PC-3 (cell line): Measurements from ENCODE around the gene RHOG.

ENCODE experiments used
- EZH2 ChIP-seq: fragments of 300-600 bp; sonication (generic); IDR thresholded peaks from one replicate; pipeline ENCODE4 v1.6.1; 2017; ENCODE audit warnings: antibody characterized with exemption, mild to moderate bottlenecking, low read length; ENCODE audit not compliant: unreplicated experiment
- EZH2phosphoT487 ChIP-seq: fragments of 300-600 bp; sonication (generic); IDR thresholded peaks from 2 replicates; pipeline ENCODE4 v1.6.1; 2018; ENCODE audit warnings: mild to moderate bottlenecking, antibody characterized with exemption, low read length, borderline replicate concordance
- TF ChIP-seq, protein P1 (sequence below): fragments of 300-600 bp; sonication (generic); conservative IDR thresholded peaks from 2 replicates; pipeline ENCODE4 v1.5.1; 2017; ENCODE audit warnings: antibody characterized with exemption, low read depth, mild to moderate bottlenecking, low read length

DNA sequence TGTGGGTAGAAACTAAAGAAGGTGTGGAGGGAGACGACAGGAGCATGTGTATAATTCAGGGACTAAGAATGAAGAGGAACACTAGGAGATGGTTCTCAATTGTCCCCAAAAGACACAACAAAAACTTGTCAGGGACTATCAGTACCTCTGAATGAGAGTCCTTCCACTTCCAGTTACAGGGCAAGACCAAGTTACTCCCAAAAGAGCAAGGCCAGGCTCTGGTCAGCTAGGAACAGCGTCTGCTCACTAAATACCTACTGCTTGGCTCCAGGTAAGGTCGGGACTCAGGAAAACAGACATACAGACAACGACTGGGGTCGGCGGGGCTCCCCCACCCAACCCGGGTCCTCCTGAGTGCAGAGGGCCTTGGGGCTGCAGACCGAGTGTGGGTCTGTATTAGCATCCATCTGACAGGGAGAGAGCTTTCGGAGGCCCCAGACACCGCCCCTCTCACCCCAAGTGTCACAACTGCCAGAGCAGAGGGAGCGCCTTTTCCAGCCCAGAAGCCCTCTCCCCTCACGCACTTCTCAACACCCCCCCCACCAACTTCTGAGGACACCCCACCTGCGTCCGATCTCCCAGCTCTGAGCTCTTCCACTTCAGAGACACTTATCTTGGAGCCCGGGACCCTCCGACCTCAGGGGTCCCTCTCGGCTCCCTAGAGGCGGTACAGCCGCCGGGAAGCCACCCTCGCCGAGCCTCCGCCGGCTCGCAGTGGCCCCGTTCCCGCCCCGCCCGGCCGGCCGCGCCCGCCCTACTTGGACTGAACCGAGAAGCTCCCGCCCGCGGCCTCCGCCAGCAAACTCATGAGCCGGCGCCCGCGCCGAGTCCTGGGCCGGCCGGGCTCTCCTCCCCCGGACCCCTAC, 522 bp downstream of the RHOG start:
- TF ChIP-seq, protein P1, sequence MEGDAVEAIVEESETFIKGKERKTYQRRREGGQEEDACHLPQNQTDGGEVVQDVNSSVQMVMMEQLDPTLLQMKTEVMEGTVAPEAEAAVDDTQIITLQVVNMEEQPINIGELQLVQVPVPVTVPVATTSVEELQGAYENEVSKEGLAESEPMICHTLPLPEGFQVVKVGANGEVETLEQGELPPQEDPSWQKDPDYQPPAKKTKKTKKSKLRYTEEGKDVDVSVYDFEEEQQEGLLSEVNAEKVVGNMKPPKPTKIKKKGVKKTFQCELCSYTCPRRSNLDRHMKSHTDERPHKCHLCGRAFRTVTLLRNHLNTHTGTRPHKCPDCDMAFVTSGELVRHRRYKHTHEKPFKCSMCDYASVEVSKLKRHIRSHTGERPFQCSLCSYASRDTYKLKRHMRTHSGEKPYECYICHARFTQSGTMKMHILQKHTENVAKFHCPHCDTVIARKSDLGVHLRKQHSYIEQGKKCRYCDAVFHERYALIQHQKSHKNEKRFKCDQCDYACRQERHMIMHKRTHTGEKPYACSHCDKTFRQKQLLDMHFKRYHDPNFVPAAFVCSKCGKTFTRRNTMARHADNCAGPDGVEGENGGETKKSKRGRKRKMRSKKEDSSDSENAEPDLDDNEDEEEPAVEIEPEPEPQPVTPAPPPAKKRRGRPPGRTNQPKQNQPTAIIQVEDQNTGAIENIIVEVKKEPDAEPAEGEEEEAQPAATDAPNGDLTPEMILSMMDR: no peak
- no peak for TF ChIP-seq EZH2
- no peak for TF ChIP-seq EZH2phosphoT487
